ENCODE data around the gene CX3CR1. TPM values are rescaled to one million over a fixed set of nuclear protein-coding genes. Genes with fewer than 3 reads are reported as not detected.
"Not testable (repeated sequence)": the region's sequence is repeated elsewhere in the genome, so short reads cannot be mapped to it uniquely, and the experiment has no call there.

The CX3CR1 gene
- total and polyA plus RNA-seq, 5 donors from 2014 or later, result 1.0 to 2.2 (median 1.6) TPM

DNA sequence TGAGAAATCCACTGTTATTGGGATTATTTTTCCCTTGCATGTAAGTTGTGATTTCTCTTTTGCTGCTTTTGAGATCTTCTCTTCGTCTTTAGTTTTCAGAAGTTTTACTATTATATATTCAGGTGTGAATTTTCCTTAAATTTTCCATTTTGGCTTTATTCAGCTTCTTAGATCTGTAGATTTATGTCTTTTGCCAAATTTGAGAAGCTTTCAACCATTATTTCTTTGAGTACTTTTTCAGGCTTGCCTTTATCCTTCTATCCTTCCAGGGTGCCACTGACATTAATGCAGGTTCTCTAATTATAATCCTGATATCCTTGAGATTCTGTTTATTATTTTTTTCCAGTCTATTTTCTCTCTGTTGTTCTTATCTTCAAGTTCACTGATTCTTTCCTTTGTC, 49.4 kb downstream of the CX3CR1 start:
- Histone ChIP-seq H3K4me3 (ENCODE audit: low read depth, low read length) (no peak overlapping the region), H3K27me3 (ENCODE audit: control insufficient read depth, insufficient read depth, low read length) (peaks cover 22% of the 10 kb centered on the region), H3K4me1 (ENCODE audit: control insufficient read depth, insufficient read depth, low read length, poor library complexity, severe bottlenecking) (peaks cover 9% of the 10 kb centered on the region), H3K36me3 (ENCODE audit: control insufficient read depth, insufficient read depth, low read length) (no peaks in the 10 kb centered on the region), H3K9me3 (ENCODE audit: control insufficient read depth in 2 of 2, low read length in 2 of 2) (no peaks in the 10 kb centered on the region), H3K27ac (ENCODE audit: insufficient read depth, low read length, poor library complexity, severe bottlenecking) (no peak overlapping the region)
- no peak overlapping the region for H3K4me3 Mint-ChIP-seq
- H3K4me1 Mint-ChIP-seq, result peaks cover 16 to 29% (median 17%) of the 10 kb centered on the region in 4 donors
- no peak overlapping the region for H3K27ac Mint-ChIP-seq
- no peaks in the 10 kb centered on the region for H3K9me3 Mint-ChIP-seq
- DNase-seq, result no peak
- no peaks in the 10 kb centered on the region for H3K36me3 Mint-ChIP-seq
- H3K27me3 Mint-ChIP-seq, result peaks cover 37% of the 10 kb centered on the region
- no peak for ATAC-seq (ENCODE audit: low read depth in 2 of 2)

DNA sequence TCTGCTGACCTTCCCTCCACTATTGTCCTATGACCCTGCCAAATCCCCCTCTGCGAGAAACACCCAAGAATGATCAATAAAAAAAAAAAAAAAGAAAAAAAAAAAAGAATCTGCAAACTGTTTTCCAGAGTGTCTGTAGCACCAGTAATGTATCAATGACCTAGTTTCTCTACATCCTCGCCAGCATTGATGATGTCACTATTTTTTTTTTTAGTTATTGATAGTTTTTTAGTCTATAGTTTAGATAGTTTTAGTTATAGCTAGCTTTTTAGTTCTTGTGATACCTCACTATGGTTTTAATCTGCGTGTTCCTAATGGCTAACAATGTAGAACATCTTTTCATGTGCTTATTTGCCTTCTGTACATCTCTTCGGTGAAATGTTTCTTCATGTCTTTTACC, 51.3 kb downstream of the CX3CR1 start:
- Histone ChIP-seq H3K9me3 (ENCODE audit: control insufficient read depth in 2 of 2, low read length in 2 of 2) (no peaks in the 10 kb centered on the region), H3K4me3 (ENCODE audit: low read depth, low read length) (no peak overlapping the region), H3K36me3 (ENCODE audit: control insufficient read depth, insufficient read depth, low read length) (no peaks in the 10 kb centered on the region), H3K27ac (ENCODE audit: insufficient read depth, low read length, poor library complexity, severe bottlenecking) (no peak overlapping the region), H3K27me3 (ENCODE audit: control insufficient read depth, insufficient read depth, low read length) (peaks cover 19% of the 10 kb centered on the region), H3K4me1 (ENCODE audit: control insufficient read depth, insufficient read depth, low read length, poor library complexity, severe bottlenecking) (no peaks in the 10 kb centered on the region)
- Mint-ChIP-seq H3K27ac (no peak overlapping the region), H3K27me3 (peaks cover 28% of the 10 kb centered on the region), H3K4me1 (peaks cover 3 to 11% (median 7%) of the 10 kb centered on the region in 4 donors), H3K36me3 (no peaks in the 10 kb centered on the region), H3K4me3 (no peak overlapping the region), H3K9me3 (no peaks in the 10 kb centered on the region)
- ATAC-seq (ENCODE audit: low read depth in 2 of 2) (no peak), DNase-seq (no peak)

DNA sequence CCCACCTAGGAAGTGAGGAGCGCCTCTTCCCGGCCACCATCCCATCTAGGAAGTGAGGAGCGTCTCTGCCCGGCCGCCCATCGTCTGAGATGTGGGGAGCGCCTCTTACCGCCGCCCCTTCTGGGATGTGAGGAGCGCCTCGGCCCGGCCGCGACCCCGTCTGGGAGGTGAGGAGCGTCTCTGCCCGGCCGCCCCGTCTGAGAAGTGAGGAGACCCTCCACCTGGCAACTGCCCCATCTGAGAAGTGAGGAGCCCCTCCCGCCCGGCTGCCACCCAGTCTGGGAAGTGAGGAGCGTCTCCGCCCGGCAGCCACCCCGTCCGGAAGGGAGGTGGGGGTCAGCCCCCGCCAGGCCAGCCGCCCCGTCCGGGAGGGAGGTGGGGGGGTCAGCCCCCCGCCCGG, 52.2 kb downstream of the CX3CR1 start:
- H3K27me3 Mint-ChIP-seq, result peaks cover 22% of the 10 kb centered on the region
- not testable (repeated sequence) for DNase-seq; H3K9me3 ChIP-seq (ENCODE audit: control insufficient read depth in 2 of 2, low read length in 2 of 2); H3K36me3 ChIP-seq (ENCODE audit: control insufficient read depth, insufficient read depth, low read length); H3K27ac Mint-ChIP-seq; H3K4me3 ChIP-seq (ENCODE audit: low read depth, low read length); H3K4me1 ChIP-seq (ENCODE audit: control insufficient read depth, insufficient read depth, low read length, poor library complexity, severe bottlenecking); ATAC-seq (ENCODE audit: low read depth in 2 of 2); H3K36me3 Mint-ChIP-seq; H3K9me3 Mint-ChIP-seq; H3K4me1 Mint-ChIP-seq; H3K27ac ChIP-seq (ENCODE audit: insufficient read depth, low read length, poor library complexity, severe bottlenecking); H3K4me3 Mint-ChIP-seq
- peaks cover 16% of the 10 kb centered on the region for H3K27me3 ChIP-seq (ENCODE audit: control insufficient read depth, insufficient read depth, low read length)

DNA sequence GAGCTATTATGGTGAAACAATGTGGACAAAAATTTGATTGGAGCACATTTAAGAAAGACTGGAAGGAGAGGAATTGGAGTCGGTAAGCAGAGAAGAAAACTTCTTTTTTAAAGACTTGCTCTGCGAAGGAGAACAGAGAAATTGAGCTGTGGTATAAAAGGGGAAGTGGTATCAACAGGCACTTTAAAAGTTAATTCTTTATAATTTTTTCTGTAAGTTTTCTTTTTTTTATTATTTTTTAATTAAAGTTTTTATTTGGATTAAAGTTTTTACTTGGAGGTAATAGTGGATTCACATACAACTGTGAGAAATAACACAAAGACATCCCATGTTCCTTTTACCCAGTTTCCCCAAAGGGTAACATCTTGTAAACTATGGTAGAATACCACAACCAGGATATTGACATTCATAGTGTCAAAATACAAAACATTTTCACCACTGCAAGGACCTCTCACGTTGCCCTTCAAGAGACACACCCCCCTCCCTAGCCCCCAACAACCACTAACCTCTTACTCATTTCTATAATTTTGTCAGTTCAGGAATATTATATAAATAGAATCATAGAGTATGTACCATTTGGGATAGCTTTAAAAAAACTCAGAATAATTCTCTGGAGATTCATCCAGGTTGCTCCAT, 53.6 kb downstream of the CX3CR1 start:
- peak overlapping the region in 1 of 3 donors; percentile 28 for H3K27ac Mint-ChIP-seq
- H3K27me3 Mint-ChIP-seq, result peaks cover 18% of the 10 kb centered on the region
- no peak overlapping the region for H3K4me3 Mint-ChIP-seq
- DNase-seq (no peak), ATAC-seq (ENCODE audit: low read depth in 2 of 2) (no peak)
- no peak overlapping the region for H3K27ac ChIP-seq (ENCODE audit: insufficient read depth, low read length, poor library complexity, severe bottlenecking)
- peaks cover 8% of the 10 kb centered on the region for H3K27me3 ChIP-seq (ENCODE audit: control insufficient read depth, insufficient read depth, low read length)
- peaks cover 0 to 5% (median 2%) of the 10 kb centered on the region in 4 donors for H3K4me1 Mint-ChIP-seq
- no peaks in the 10 kb centered on the region for H3K9me3 ChIP-seq (ENCODE audit: control insufficient read depth in 2 of 2, low read length in 2 of 2)
- H3K36me3 Mint-ChIP-seq, result no peaks in the 10 kb centered on the region
- H3K4me1 ChIP-seq (ENCODE audit: control insufficient read depth, insufficient read depth, low read length, poor library complexity, severe bottlenecking), result no peaks in the 10 kb centered on the region
- H3K4me3 ChIP-seq (ENCODE audit: low read depth, low read length), result no peak overlapping the region
- peaks cover 0 to 2% (median 0%) of the 10 kb centered on the region in 7 donors for H3K9me3 Mint-ChIP-seq
- no peaks in the 10 kb centered on the region for H3K36me3 ChIP-seq (ENCODE audit: control insufficient read depth, insufficient read depth, low read length)

DNA sequence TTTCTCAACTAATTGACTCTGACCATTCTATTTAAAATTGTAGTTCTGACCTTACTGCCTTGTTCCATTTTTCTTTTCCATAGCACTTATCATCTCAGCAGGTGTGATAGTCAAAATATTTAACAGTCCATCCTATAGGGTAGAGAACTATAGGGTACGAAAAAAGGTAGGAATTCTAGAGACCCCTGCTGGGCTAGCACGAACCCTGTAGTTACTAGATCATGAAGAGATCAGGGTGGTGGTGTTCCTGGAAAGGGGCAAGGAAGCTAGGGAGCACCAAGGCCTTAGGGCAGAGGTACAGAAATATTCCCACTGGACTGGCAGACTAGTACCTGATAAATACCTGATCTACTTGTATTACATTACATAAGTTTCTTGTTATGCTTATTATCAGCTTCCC, 55.5 kb downstream of the CX3CR1 start:
- Mint-ChIP-seq H3K4me1 (peaks cover 0 to 5% (median 3%) of the 10 kb centered on the region in 4 donors), H3K27ac (peak overlapping the region in 1 of 3 donors; percentile 1), H3K36me3 (no peaks in the 10 kb centered on the region), H3K4me3 (no peak overlapping the region), H3K27me3 (peaks cover 8% of the 10 kb centered on the region), H3K9me3 (peaks cover 0 to 3% (median 0%) of the 10 kb centered on the region in 7 donors)
- H3K4me3 ChIP-seq (ENCODE audit: low read depth, low read length), result no peak overlapping the region
- H3K9me3 ChIP-seq (ENCODE audit: control insufficient read depth in 2 of 2, low read length in 2 of 2), result no peaks in the 10 kb centered on the region
- H3K36me3 ChIP-seq (ENCODE audit: control insufficient read depth, insufficient read depth, low read length), result no peaks in the 10 kb centered on the region
- no peaks in the 10 kb centered on the region for H3K4me1 ChIP-seq (ENCODE audit: control insufficient read depth, insufficient read depth, low read length, poor library complexity, severe bottlenecking)
- ATAC-seq (ENCODE audit: low read depth in 2 of 2) (no peak), DNase-seq (no peak)
- peaks cover 5% of the 10 kb centered on the region for H3K27me3 ChIP-seq (ENCODE audit: control insufficient read depth, insufficient read depth, low read length)
- no peak overlapping the region for H3K27ac ChIP-seq (ENCODE audit: insufficient read depth, low read length, poor library complexity, severe bottlenecking)

DNA sequence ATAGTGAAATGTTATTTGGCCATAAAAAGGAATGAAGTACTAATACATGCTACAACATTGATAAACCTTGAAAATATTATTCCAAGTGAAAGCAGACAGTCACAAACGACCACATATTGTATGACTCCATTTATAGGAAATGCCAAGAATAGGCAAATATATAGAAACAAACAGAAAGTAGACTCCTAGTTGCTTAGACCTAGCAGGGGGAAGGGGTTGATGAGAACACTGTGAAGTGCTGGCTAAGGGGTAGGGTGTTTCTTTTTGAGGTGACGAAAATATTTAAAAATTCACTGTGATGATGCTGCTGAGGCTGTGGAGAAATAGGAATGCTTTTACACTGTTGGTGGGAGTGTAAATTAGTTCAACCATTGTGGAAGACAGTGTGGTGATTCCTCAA, 56.9 kb downstream of the CX3CR1 start:
- peaks cover 0 to 3% (median 0%) of the 10 kb centered on the region in 7 donors for H3K9me3 Mint-ChIP-seq
- H3K36me3 ChIP-seq (ENCODE audit: control insufficient read depth, insufficient read depth, low read length), result no peaks in the 10 kb centered on the region
- no peaks in the 10 kb centered on the region for H3K9me3 ChIP-seq (ENCODE audit: control insufficient read depth in 2 of 2, low read length in 2 of 2)
- no peaks in the 10 kb centered on the region for H3K36me3 Mint-ChIP-seq
- no peak overlapping the region for H3K4me3 Mint-ChIP-seq
- DNase-seq, result no peak
- H3K27ac ChIP-seq (ENCODE audit: insufficient read depth, low read length, poor library complexity, severe bottlenecking), result no peak overlapping the region
- H3K27me3 ChIP-seq (ENCODE audit: control insufficient read depth, insufficient read depth, low read length), result peaks cover 5% of the 10 kb centered on the region
- no peak overlapping the region for H3K27ac Mint-ChIP-seq
- no peak overlapping the region for H3K4me3 ChIP-seq (ENCODE audit: low read depth, low read length)
- H3K4me1 ChIP-seq (ENCODE audit: control insufficient read depth, insufficient read depth, low read length, poor library complexity, severe bottlenecking), result no peaks in the 10 kb centered on the region
- no peak for ATAC-seq (ENCODE audit: low read depth in 2 of 2)
- H3K27me3 Mint-ChIP-seq, result peaks cover 8% of the 10 kb centered on the region
- peaks cover 0 to 5% (median 3%) of the 10 kb centered on the region in 4 donors for H3K4me1 Mint-ChIP-seq

DNA sequence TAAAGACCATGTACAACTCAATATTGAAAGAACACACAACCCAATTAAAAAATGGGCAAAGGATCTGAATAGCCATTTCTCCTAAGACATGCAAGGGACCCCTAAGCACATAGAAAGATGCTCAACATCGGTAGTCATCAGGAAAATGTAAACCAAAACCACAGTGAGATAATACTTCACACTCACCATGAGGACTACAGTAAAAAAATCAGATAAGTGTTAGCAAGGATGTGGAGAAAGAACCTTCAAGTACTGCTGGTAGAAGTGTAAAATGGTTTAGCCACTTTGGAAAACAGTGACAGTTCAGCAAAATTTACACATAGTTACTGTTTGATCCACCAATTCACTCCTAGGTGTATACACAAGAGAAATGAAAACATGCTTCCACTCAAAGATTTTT, 57.4 kb downstream of the CX3CR1 start:
- no peak overlapping the region for H3K27ac ChIP-seq (ENCODE audit: insufficient read depth, low read length, poor library complexity, severe bottlenecking)
- no peaks in the 10 kb centered on the region for H3K9me3 ChIP-seq (ENCODE audit: control insufficient read depth in 2 of 2, low read length in 2 of 2)
- H3K36me3 ChIP-seq (ENCODE audit: control insufficient read depth, insufficient read depth, low read length), result no peaks in the 10 kb centered on the region
- ATAC-seq (ENCODE audit: low read depth in 2 of 2) (no peak), DNase-seq (no peak)
- Mint-ChIP-seq H3K4me1 (peaks cover 0 to 5% (median 3%) of the 10 kb centered on the region in 4 donors), H3K9me3 (peaks cover 0 to 3% (median 0%) of the 10 kb centered on the region in 7 donors), H3K4me3 (no peak overlapping the region), H3K27ac (no peak overlapping the region), H3K27me3 (peaks cover 8% of the 10 kb centered on the region), H3K36me3 (no peaks in the 10 kb centered on the region)
- no peaks in the 10 kb centered on the region for H3K4me1 ChIP-seq (ENCODE audit: control insufficient read depth, insufficient read depth, low read length, poor library complexity, severe bottlenecking)
- peaks cover 5% of the 10 kb centered on the region for H3K27me3 ChIP-seq (ENCODE audit: control insufficient read depth, insufficient read depth, low read length)
- H3K4me3 ChIP-seq (ENCODE audit: low read depth, low read length), result no peak overlapping the region

DNA sequence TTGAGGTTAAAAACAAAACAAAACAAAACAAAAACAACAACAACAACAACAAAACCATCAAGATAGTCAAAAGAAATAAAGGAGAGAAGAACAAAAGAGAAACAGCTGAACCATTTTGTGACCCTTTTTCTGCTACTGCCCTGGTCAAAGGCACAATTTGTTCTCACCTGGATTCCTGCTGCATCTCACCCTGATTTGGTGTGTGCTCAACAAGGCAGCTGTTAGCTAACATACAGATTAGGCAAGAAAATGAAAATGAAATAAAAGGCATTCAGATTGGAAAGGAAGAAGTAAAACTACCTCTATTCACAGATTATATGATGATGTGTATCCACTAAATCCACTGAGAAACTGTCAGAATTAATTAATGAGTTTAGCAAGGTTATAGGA, 58.7 kb downstream of the CX3CR1 start:
- Histone ChIP-seq H3K27ac (ENCODE audit: insufficient read depth, low read length, poor library complexity, severe bottlenecking) (no peak overlapping the region), H3K27me3 (ENCODE audit: control insufficient read depth, insufficient read depth, low read length) (peaks cover 5% of the 10 kb centered on the region), H3K4me3 (ENCODE audit: low read depth, low read length) (no peak overlapping the region), H3K4me1 (ENCODE audit: control insufficient read depth, insufficient read depth, low read length, poor library complexity, severe bottlenecking) (no peaks in the 10 kb centered on the region), H3K9me3 (ENCODE audit: control insufficient read depth in 2 of 2, low read length in 2 of 2) (no peaks in the 10 kb centered on the region), H3K36me3 (ENCODE audit: control insufficient read depth, insufficient read depth, low read length) (no peaks in the 10 kb centered on the region)
- ATAC-seq (ENCODE audit: low read depth in 2 of 2) (no peak), DNase-seq (no peak)
- peaks cover 0 to 3% (median 0%) of the 10 kb centered on the region in 7 donors for H3K9me3 Mint-ChIP-seq
- no peak overlapping the region for H3K4me3 Mint-ChIP-seq
- no peak overlapping the region for H3K27ac Mint-ChIP-seq
- no peaks in the 10 kb centered on the region for H3K36me3 Mint-ChIP-seq
- peaks cover 3 to 6% (median 5%) of the 10 kb centered on the region in 4 donors for H3K4me1 Mint-ChIP-seq
- peaks cover 8% of the 10 kb centered on the region for H3K27me3 Mint-ChIP-seq

Data from CD4-positive, CD25-positive, alpha-beta regulatory T cell (primary cell).